ENCODE measurements around the gene GMIP. TPM values are rescaled to one million over a fixed set of nuclear protein-coding genes. Genes with fewer than 3 reads are reported as not detected.

Gene GMIP
- total RNA-seq, 1 experiment from 2014 or later = 18.1 TPM

DNA sequence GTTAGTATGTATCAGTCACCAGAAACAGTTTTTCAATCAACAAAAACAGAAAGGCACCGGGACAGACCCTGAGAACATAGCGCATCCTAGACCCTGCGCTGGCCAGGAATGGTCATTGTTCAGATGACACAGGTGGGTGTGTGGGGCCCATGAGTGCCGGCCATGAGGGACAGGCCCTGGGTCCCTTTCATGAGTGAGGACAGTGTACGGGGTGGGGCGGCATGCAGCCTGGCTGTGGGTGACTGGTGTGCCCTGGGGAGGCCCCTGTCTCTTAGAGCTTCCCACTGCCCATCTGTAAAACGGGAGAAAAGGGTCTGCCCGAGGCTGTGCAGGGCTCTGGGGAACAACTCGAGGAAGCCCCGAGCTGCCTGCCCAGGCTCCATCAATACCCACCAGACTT is 50.8 kb downstream of the GMIP start:
- H3K27ac ChIP-seq (ENCODE audit: low read length) = no peak overlapping the region
- no peak for ATAC-seq
- POLR2A ChIA-PET = no interaction called here
- in situ Hi-C loops (cut with HindIII; ENCODE audit: low pct_unique_long_range_greater_than_20kb, low sequenced_read_pairs) = no loop called here
- H3K9me3 ChIP-seq (ENCODE audit: control insufficient read depth, insufficient read depth, low read depth, low read length) = no peaks in the 10 kb centered on the region
- CTCF ChIA-PET = no interaction called here
- no peaks in the 10 kb centered on the region for H3K27me3 ChIP-seq (ENCODE audit: control insufficient read depth, insufficient read depth, low read length)
- H3K36me3 ChIP-seq (ENCODE audit: control insufficient read depth, insufficient read depth, low read length) = no peaks in the 10 kb centered on the region
- no peak for DNase-seq (ENCODE audit: low read depth, low spot score)
- intact Hi-C loops (cut with micrococcal nuclease; ENCODE audit: unreplicated experiment) = no loop called here
- BruUV-seq (replicated peaks) = no TSS peak
- peaks cover 10% of the 10 kb centered on the region for H3K4me1 ChIP-seq (ENCODE audit: control insufficient read depth, insufficient read depth, low read length)
- TF ChIP-seq, protein P1, sequence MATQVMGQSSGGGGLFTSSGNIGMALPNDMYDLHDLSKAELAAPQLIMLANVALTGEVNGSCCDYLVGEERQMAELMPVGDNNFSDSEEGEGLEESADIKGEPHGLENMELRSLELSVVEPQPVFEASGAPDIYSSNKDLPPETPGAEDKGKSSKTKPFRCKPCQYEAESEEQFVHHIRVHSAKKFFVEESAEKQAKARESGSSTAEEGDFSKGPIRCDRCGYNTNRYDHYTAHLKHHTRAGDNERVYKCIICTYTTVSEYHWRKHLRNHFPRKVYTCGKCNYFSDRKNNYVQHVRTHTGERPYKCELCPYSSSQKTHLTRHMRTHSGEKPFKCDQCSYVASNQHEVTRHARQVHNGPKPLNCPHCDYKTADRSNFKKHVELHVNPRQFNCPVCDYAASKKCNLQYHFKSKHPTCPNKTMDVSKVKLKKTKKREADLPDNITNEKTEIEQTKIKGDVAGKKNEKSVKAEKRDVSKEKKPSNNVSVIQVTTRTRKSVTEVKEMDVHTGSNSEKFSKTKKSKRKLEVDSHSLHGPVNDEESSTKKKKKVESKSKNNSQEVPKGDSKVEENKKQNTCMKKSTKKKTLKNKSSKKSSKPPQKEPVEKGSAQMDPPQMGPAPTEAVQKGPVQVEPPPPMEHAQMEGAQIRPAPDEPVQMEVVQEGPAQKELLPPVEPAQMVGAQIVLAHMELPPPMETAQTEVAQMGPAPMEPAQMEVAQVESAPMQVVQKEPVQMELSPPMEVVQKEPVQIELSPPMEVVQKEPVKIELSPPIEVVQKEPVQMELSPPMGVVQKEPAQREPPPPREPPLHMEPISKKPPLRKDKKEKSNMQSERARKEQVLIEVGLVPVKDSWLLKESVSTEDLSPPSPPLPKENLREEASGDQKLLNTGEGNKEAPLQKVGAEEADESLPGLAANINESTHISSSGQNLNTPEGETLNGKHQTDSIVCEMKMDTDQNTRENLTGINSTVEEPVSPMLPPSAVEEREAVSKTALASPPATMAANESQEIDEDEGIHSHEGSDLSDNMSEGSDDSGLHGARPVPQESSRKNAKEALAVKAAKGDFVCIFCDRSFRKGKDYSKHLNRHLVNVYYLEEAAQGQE (IDR thresholded peaks at IDR 0.05; ENCODE audit: insufficient read depth in 1 of 2, low read depth in 2 of 2, low read length in 1 of 2) = no peak
- TF ChIP-seq SIN3A (IDR thresholded peaks at IDR 0.05; ENCODE audit: borderline replicate concordance, insufficient read depth, low read depth, low read length) (no peak), TCF7L2 (IDR thresholded peaks at IDR 0.05; ENCODE audit: low read depth, low read length) (no peak), POLR2AphosphoS5 (IDR thresholded peaks at IDR 0.05; ENCODE audit: low read depth, low read length) (no peak), CTCF (IDR thresholded peaks at IDR 0.05) (no peak)
- H3K4me3 ChIP-seq (ENCODE audit: low read depth in 2 of 2, low read length in 2 of 2) = no peak overlapping the region

- no TSS peak for BruUV-seq (replicated peaks)
- ChIA-PET POLR2A (no interaction called here), CTCF (no interaction called here)
These were observed 52.2 kb downstream of the GMIP start for GRCh38 chr19:19591133-19591825.

More at GRCh38 chr19:19591133-19591825, 52.2 kb downstream of the GMIP start:
- in situ Hi-C loops (cut with HindIII; ENCODE audit: low pct_unique_long_range_greater_than_20kb, low sequenced_read_pairs) (no loop called here), intact Hi-C loops (cut with micrococcal nuclease; ENCODE audit: unreplicated experiment) (no loop called here)
- peak overlapping the region; percentile 42 for H3K27ac ChIP-seq (ENCODE audit: low read length)
- no peak for TF ChIP-seq POLR2AphosphoS5 (IDR thresholded peaks at IDR 0.05; ENCODE audit: low read depth, low read length)
- TF ChIP-seq CTCF (IDR thresholded peaks at IDR 0.05) = no peak
- TF ChIP-seq SIN3A (IDR thresholded peaks at IDR 0.05; ENCODE audit: borderline replicate concordance, insufficient read depth, low read depth, low read length) = no peak
- TF ChIP-seq, protein P1 (IDR thresholded peaks at IDR 0.05; ENCODE audit: insufficient read depth in 1 of 2, low read depth in 2 of 2, low read length in 1 of 2) = no peak
- no peak for TF ChIP-seq TCF7L2 (IDR thresholded peaks at IDR 0.05; ENCODE audit: low read depth, low read length)
- H3K9me3 ChIP-seq (ENCODE audit: control insufficient read depth, insufficient read depth, low read depth, low read length) = no peaks in the 10 kb centered on the region
- ATAC-seq = peak; percentile 89
- H3K4me1 ChIP-seq (ENCODE audit: control insufficient read depth, insufficient read depth, low read length) = peaks cover 10% of the 10 kb centered on the region
- peak; percentile 32 for DNase-seq (ENCODE audit: low read depth, low spot score)
- no peaks in the 10 kb centered on the region for H3K36me3 ChIP-seq (ENCODE audit: control insufficient read depth, insufficient read depth, low read length)
- no peaks in the 10 kb centered on the region for H3K27me3 ChIP-seq (ENCODE audit: control insufficient read depth, insufficient read depth, low read length)
- H3K4me3 ChIP-seq (ENCODE audit: low read depth in 2 of 2, low read length in 2 of 2) = no peak overlapping the region

All from Panc1 (cell line).